DOHH2 (cell line): ENCODE data around the gene MAGI1.

Experiments
- H3F3A ChIP-seq: fragments of 200-600 bp; sonication (generic), shearing (Covaris generic); 2 replicates; pipeline ENCODE4 v1.6.0; 2016; ENCODE audit warnings: antibody characterized with exemption, mild to moderate bottlenecking; ENCODE audit not compliant: control insufficient read depth, insufficient read depth
- H3K27ac ChIP-seq: fragments of 200-600 bp; sonication (generic); 2 replicates; pipeline ENCODE4 v1.5.1; 2014; ENCODE audit warnings: low read depth, mild to moderate bottlenecking, low read length, moderate library complexity
- H3K27me3 ChIP-seq: fragments of 200-600 bp; sonication (generic); 2 replicates; pipeline ENCODE4 v1.6.1; 2014; ENCODE audit warnings: mild to moderate bottlenecking, low read length, mixed read lengths; ENCODE audit not compliant: control insufficient read depth
- H3K36me3 ChIP-seq: fragments of 200-600 bp; sonication (generic); 2 replicates; pipeline ENCODE4 v1.6.1; 2014; ENCODE audit warnings: mild to moderate bottlenecking, low read length, moderate library complexity, mixed read lengths; ENCODE audit not compliant: control insufficient read depth
- H3K4me1 ChIP-seq: fragments of 200-600 bp; sonication (generic); 2 replicates; pipeline ENCODE4 v1.6.1; 2014; ENCODE audit warnings: mild to moderate bottlenecking, low read length, mixed read lengths; ENCODE audit not compliant: control insufficient read depth
- H3K4me2 ChIP-seq: fragments of 200-600 bp; sonication (generic); 2 replicates; pipeline ENCODE4 v1.6.0; 2014; ENCODE audit warnings: mild to moderate bottlenecking, low read length, moderate library complexity
- H3K4me3 ChIP-seq: fragments of 200-600 bp; sonication (generic); 2 replicates; pipeline ENCODE4 v1.5.1; 2014; ENCODE audit warnings: mild to moderate bottlenecking, low read length, mixed read lengths
- H3K79me2 ChIP-seq: fragments of 200-600 bp; sonication (generic); 2 replicates; pipeline ENCODE4 v1.6.1; 2014; ENCODE audit warnings: mild to moderate bottlenecking, low read length, mixed read lengths; ENCODE audit not compliant: control insufficient read depth
- H3K9me2 ChIP-seq: fragments of 200-600 bp; sonication (generic); replicated peaks from 2 replicates; pipeline ENCODE4 v1.6.1; 2014; ENCODE audit warnings: mild to moderate bottlenecking, low read length, mixed read lengths; ENCODE audit not compliant: control insufficient read depth
- H3K9me3 ChIP-seq: fragments of 200-600 bp; sonication (generic); 2 replicates; pipeline ENCODE4 v1.6.1; 2014; ENCODE audit warnings: antibody characterized with exemption, low read length, mixed read lengths; ENCODE audit not compliant: control insufficient read depth, insufficient read depth
- H4K20me1 ChIP-seq: fragments of 200-600 bp; sonication (generic); 2 replicates; pipeline ENCODE4 v1.6.0; 2014; ENCODE audit warnings: low read depth, mild to moderate bottlenecking, antibody characterized with exemption, low read length, moderate library complexity; ENCODE audit not compliant: control insufficient read depth, insufficient read depth
- EZH2phosphoT487 ChIP-seq: fragments of 200-600 bp; sonication (generic); IDR thresholded peaks from 2 replicates; pipeline ENCODE4 v1.6.1; 2017; ENCODE audit warnings: borderline replicate concordance, mild to moderate bottlenecking, antibody characterized with exemption, low read length, moderate library complexity, mixed read lengths
- TF ChIP-seq, protein P1 (sequence below): fragments of 200-600 bp; sonication (generic); IDR thresholded peaks from one replicate; pipeline ENCODE4 v1.5.1; 2014; ENCODE audit warnings: antibody characterized with exemption, mild to moderate bottlenecking, low read depth, low read length; ENCODE audit not compliant: poor library complexity, severe bottlenecking

The MAGI1 gene

DNA sequence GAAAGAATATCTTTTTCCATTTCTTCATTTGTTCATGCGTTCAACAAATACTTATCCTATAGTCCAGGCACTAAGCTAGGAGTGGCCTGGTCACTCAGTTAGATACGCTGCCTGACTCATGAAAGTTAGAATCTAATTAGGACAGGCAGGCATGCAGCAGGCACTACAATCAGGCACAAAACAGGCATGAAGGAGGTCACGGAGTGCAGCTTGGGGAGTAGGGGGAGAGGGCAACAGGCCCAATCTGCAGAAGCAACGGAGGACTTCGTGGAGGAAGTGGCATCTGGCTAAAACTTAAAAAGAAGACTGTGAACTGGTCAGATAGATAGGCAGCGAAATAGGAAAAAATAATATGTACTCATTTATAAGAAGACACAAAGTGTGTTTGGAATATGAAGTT lies 420.9 kb downstream of the MAGI1 start:
- Histone ChIP-seq H3K4me2 (no peak overlapping the region), H3K27ac (no peak overlapping the region), H3K9me2 (no peaks in the 10 kb centered on the region), H3K36me3 (no peaks in the 10 kb centered on the region), H3K27me3 (no peaks in the 10 kb centered on the region), H4K20me1 (no peaks in the 10 kb centered on the region), H3F3A (no peaks in the 10 kb centered on the region), H3K4me3 (no peak overlapping the region), H3K9me3 (no peaks in the 10 kb centered on the region), H3K79me2 (no peaks in the 10 kb centered on the region), H3K4me1 (no peaks in the 10 kb centered on the region)
- TF ChIP-seq, protein P1, sequence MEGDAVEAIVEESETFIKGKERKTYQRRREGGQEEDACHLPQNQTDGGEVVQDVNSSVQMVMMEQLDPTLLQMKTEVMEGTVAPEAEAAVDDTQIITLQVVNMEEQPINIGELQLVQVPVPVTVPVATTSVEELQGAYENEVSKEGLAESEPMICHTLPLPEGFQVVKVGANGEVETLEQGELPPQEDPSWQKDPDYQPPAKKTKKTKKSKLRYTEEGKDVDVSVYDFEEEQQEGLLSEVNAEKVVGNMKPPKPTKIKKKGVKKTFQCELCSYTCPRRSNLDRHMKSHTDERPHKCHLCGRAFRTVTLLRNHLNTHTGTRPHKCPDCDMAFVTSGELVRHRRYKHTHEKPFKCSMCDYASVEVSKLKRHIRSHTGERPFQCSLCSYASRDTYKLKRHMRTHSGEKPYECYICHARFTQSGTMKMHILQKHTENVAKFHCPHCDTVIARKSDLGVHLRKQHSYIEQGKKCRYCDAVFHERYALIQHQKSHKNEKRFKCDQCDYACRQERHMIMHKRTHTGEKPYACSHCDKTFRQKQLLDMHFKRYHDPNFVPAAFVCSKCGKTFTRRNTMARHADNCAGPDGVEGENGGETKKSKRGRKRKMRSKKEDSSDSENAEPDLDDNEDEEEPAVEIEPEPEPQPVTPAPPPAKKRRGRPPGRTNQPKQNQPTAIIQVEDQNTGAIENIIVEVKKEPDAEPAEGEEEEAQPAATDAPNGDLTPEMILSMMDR: no peak
- TF ChIP-seq EZH2phosphoT487: no peak

DNA sequence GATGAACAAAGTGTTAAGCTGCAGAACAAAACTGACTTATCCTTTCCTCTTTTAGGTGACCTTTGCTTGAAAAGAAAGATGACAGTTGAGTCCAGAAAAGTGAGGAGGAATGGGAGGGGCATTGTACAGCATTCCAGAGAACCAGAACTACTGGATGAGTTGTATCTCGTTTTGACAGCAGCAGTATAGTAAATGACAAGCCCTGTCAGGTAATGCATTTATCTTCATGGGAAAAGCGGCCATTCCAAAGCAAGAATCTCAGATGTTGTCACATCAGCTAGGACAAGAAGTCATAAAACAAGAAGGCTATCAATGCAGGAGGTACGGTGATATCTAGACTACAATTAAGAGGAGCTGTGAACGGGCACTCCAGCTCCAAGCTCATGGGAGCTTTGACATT lies 421.5 kb downstream of the MAGI1 start:
- H3K4me1 ChIP-seq: no peaks in the 10 kb centered on the region
- H3K27me3 ChIP-seq: no peaks in the 10 kb centered on the region
- H3K27ac ChIP-seq: no peak overlapping the region
- TF ChIP-seq, protein P1: no peak
- no peak for TF ChIP-seq EZH2phosphoT487
- no peaks in the 10 kb centered on the region for H3K79me2 ChIP-seq
- H3F3A ChIP-seq: no peaks in the 10 kb centered on the region
- H3K9me2 ChIP-seq: no peaks in the 10 kb centered on the region
- H3K4me3 ChIP-seq: no peak overlapping the region
- no peaks in the 10 kb centered on the region for H4K20me1 ChIP-seq
- H3K9me3 ChIP-seq: no peaks in the 10 kb centered on the region
- no peak overlapping the region for H3K4me2 ChIP-seq
- no peaks in the 10 kb centered on the region for H3K36me3 ChIP-seq

DNA sequence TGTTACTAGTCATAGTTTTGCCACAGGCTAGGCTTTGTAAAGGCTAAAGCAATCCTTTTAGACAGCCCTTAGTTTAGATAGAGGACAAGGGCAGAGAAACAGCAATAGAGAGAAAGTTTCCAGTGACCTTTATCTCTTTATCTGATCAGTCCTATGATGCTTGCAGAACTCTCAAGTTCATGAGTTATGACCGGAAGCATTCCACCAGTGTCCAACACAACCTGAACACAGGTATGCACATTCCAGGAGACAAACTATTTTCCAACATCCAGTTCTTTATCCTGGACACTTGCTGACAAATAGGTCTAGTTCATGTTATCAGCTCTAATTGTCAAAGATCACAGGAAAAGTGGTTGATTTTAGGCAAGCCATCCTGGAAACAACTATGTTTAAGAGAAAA lies 422.2 kb downstream of the MAGI1 start:
- no peaks in the 10 kb centered on the region for H3K9me2 ChIP-seq
- no peaks in the 10 kb centered on the region for H3K9me3 ChIP-seq
- H3K4me2 ChIP-seq: no peak overlapping the region
- TF ChIP-seq, protein P1: no peak
- TF ChIP-seq EZH2phosphoT487: no peak
- H3K4me3 ChIP-seq: no peak overlapping the region
- H3K36me3 ChIP-seq: no peaks in the 10 kb centered on the region
- H3F3A ChIP-seq: no peaks in the 10 kb centered on the region
- no peaks in the 10 kb centered on the region for H3K4me1 ChIP-seq
- no peaks in the 10 kb centered on the region for H3K27me3 ChIP-seq
- H4K20me1 ChIP-seq: no peaks in the 10 kb centered on the region
- no peak overlapping the region for H3K27ac ChIP-seq
- H3K79me2 ChIP-seq: no peaks in the 10 kb centered on the region

DNA sequence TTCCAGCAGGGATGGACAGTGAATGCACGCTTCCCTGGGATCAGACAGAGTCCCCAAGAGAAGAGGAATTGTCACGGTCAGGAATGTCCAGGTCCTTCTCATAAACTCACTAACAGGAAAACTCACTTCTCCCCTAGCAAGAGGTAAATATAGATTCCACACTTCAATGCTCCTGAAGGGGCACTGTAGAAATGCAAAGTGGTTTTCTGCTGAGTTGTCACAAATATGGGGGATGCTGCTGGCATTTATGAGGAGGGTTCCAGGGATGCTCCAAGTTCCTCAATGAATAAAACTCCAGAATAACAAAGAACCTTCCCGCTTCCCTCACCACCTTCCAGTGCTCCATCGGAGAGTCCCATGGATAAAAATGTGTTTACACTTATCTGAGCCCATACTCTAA lies 423.4 kb downstream of the MAGI1 start:
- Histone ChIP-seq H3K4me1 (no peaks in the 10 kb centered on the region), H3K9me2 (no peaks in the 10 kb centered on the region), H3K27me3 (no peaks in the 10 kb centered on the region), H3K27ac (no peak overlapping the region), H3K4me2 (no peak overlapping the region), H3K36me3 (no peaks in the 10 kb centered on the region), H4K20me1 (no peaks in the 10 kb centered on the region), H3K4me3 (no peak overlapping the region), H3F3A (no peaks in the 10 kb centered on the region), H3K79me2 (no peaks in the 10 kb centered on the region), H3K9me3 (no peaks in the 10 kb centered on the region)
- TF ChIP-seq EZH2phosphoT487: no peak
- TF ChIP-seq, protein P1: no peak
